ENCODE measurements around the gene DOCK2. TPM values are rescaled to one million over a fixed set of nuclear protein-coding genes. Genes with fewer than 3 reads are reported as not detected.

The DOCK2 gene
- total and polyA plus RNA-seq, 9 of the 15 experiments (the other 6 are each of a cell fraction or from before 2014, with no cell fraction given): 4.5 to 42.6 (median 20.5) TPM

GRCh38 chr5:170070556-170071412 lies 433.7 kb downstream of the DOCK2 start (continued):
- TF ChIP-seq GTF3C2 (IDR thresholded peaks at IDR 0.05; ENCODE audit: borderline replicate concordance, extremely low read depth, insufficient read length) (no peak), RBM22 (IDR thresholded peaks at IDR 0.05; ENCODE audit: low read depth, low read length, poor library complexity, severe bottlenecking) (no peak), STAG1 (CRISPR knock-in tag; IDR thresholded peaks at IDR 0.05; ENCODE audit: borderline replicate concordance) (peak; percentile 48; the same call in 1 of the 2 replicates), HOMEZ (CRISPR knock-in tag; IDR thresholded peaks at IDR 0.05) (no peak), YY1 (IDR thresholded peaks at IDR 0.05; ENCODE audit: borderline replicate concordance in 1 of 3, control insufficient read depth in 1 of 3, extremely low read depth in 1 of 3, insufficient read depth in 3 of 3, insufficient read length in 1 of 3, insufficient replicate concordance in 2 of 3, low read depth in 1 of 3, low read length in 2 of 3) (peak in 1 of 3 experiments; percentile 28), REST (IDR thresholded peaks at IDR 0.05; ENCODE audit: borderline replicate concordance) (0 out of 2 replicates have a peak, but pooled peaks have one; percentile 22), REST (CRISPR knock-in tag; IDR thresholded peaks at IDR 0.05; ENCODE audit: low read depth) (no peak), SAP30 (IDR thresholded peaks at IDR 0.05; ENCODE audit: borderline replicate concordance, insufficient read depth, low read depth, low read length, poor library complexity, severe bottlenecking) (no peak), ZBTB33 (CRISPR knock-in tag; IDR thresholded peaks at IDR 0.05) (peak; percentile 98)

All from K562 (cell line).